Measurements from ENCODE around the gene ADPRM.

ADPRM gene

DNA sequence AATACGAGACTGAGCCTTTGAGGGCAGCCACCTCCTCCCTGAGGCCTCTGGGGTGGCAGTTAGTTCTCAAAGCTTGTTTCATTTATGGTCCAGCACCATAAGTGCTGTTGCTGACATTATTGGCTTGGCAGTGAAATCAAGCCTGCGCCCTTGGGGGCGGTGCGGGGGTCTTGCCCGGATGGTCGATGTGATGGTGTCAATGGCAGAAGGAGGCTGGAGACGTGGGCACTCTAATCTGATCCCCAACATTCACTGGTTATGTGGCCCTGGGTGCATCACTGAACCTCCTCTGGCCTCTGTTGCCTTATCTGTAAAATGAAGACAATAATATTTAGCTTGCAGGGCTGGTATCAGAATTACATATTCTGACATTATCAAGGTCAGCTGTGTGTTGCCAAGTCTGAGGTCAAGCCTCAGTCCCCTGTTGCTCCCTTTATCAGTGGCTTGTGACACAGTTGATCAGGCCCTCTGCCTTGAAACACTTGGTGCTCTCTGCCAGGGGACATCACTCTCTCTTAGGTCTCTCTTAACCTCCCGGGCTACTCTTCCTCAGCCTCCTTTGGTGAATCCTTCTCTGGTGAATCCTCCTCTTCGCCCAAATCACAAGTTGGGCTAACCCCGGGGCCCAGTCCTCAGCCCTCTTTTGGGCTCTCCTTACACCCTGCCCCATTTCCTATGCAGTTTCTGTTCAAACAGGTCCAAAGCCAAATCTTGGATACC is 44.2 kb downstream of the ADPRM start:
- no peak for DNase-seq (ENCODE audit: low read depth in 2 of 2)

DNA sequence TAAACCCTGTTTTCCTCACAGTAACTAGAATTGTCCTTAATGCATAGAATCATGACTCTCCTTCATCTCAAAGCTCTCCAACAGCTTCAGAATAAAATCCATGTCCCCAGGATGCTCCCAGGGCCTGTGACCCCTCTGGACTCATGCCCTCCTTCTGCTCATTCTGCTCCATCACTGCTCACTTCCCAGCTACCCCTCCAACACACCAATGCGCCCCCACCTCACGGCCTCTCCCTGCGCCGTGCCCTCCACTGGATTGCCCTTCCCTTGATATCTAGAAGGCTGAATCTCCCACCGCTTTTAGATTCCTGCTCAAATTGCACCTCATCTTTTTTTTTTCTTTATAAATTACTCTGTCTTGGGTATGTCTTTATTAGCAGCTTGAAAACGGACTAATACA is 45.0 kb downstream of the ADPRM start:
- DNase-seq (ENCODE audit: low read depth in 2 of 2), result no peak

DNA sequence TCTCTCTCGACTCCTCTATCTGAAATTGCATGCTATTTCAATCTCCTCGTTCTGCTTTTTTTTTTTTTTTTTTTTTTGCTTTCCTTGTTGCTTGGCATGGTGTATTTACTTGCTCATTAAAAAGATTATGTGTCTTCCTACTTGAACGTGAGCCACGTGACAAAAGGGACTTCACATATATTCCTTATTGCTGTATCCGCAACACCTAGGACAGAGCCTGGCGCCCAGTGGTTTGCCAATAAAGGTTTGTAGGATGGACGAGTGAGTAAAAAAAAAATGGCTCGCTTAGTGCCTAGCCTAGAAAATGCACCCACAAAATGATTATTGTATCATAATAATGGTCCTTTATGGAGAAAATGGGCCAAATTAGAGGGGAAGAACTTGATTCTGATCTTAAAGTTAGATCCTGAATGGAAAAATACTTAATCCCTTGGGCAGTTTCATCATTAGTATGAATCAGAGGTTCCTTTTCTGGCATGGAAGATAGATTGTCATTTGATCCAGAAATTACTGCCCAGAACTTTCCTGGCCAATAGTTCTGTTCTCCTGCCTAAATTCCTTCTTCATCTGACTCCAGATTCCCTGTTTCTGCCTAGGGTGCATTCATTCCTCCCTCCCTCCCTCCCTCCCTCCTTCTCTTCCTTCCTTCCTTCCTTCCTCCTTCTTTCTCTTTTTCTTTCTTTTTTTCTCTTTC is 46.1 kb downstream of the ADPRM start:
- no peak for DNase-seq (ENCODE audit: low read depth in 2 of 2)

DNA sequence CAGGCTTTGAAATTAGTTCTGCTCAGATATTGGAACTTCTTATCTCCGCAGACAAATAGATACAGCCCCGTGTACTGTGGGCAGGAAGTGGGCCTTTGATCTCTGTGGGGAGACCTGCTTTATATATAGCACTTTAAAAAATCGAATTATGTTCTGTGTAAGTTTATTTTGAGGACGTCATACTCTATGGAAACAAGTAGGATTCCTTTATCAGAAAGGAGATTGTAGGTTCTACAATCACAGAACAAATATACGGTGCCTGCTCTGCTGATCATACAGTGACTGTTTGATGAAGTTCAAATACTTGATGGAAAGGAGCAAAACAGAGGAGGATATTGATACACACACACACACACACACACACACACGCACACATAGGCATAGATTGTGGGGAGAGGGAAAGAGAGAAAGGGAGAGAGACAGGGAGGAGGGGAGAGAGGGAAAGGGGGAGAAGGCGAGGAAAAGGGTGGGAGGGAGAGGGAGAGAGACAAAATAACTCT is 47.2 kb downstream of the ADPRM start:
- DNase-seq (ENCODE audit: low read depth in 2 of 2), result no peak

DNA sequence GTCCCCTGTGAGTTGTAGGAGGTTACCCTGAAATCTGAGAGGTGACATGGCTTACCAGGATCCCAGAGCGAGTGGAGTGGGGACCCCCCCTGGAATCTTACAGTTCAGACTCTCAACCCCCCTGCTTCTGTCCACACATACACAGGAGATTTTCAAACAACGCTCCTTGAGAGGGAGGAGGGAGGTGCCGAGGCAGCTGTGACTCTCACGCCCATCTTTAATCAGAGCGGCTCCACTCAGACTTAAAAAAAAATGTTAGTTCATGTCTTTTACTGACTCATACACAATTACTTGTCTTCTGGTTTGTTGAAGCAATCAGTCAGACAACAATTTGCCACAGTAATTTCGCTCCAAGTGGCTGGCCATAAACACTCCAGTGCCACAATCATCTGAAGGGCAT is 47.8 kb downstream of the ADPRM start:
- no peak for DNase-seq (ENCODE audit: low read depth in 2 of 2)

DNA sequence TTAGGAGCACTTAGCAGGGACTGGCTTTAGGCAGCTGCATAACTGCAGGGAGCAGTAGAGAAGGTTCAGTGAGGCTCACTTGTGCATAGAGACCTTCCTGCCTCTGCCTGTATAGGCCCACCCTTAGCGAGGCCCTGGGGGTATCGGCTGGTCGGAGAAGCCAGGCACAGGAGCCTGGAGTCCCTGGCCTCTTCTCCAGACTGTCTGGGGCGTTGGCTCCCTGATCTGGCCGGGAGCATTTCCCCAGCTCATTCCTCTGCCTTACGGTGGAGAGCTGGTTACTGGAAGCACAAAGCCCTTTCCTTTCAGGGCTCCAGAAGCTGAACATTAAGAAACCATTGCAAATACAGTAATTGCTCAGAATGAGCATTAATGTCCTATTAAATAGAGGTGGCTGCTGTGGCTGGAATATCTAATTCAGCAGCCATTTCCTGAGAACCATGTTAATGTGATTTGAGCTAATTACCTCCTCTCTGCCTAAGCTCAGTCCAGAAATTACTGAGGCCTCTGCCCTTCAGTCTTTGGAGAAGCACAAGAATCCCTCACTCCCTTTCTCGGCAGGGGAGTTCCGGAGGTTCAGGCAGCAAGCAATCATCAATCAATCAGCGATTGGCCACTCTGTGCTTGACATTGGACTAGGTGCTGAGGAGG is 51.3 kb downstream of the ADPRM start:
- no peak for DNase-seq (ENCODE audit: low read depth in 2 of 2)

DNA sequence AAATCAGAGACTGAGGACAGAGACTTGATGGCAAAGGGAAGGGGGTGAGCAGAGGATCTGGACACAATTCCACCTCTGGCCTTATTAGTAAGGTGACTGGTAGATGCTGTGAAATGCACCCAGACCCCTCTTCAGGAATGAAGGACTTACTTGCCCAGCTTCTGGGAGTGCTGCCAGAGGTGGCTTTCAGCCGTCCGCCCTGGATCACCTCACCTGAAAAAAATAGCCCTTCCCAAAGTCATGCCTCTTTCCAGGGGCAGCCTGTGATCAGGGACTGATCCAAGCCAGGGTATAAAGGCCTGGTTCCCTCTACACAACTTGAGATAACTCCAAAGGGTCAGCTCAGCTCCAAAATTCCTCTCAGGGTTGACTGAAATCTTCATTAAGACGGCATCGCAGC is 52.8 kb downstream of the ADPRM start:
- DNase-seq (ENCODE audit: low read depth in 2 of 2), result no peak

DNA sequence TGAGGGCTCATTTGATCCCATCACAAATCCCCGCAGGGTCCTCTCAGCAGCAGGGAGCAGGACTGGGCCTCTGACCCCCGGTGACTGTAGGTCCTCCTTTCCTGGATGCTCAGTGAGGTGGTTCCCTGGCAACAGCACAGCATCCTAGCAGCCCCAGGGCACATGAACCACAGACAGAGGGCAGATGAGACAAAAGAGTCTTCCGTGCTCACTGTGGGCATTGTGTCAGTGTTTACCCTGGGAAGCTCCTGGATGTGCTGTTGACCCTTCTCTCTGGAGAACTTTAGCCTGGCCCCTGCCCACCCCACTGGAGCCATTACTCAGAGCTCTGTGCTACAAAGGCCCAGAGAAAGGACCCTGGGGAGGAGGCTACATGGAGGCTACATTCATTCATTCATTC is 54.2 kb downstream of the ADPRM start:
- no peak for DNase-seq (ENCODE audit: low read depth in 2 of 2)

DNA sequence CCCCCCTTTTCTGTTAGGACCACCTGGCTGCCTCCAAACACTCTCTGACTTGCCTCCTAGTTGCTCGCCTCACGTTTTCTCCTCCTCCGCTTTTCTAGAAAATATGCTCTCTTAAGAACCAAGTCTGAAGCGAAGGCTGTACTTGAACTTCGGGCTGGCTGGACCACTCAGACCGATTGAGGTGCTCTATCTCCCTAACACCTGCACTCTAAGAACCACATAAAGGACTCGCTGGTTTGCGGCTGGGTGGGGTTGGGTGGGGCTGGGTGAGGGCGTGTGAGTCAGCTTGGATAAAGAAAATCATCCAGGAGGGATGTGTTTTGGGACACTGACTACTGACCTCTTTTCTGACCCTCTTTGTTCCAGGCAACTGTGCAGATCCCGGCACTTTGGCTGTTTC is 55.3 kb downstream of the ADPRM start:
- no peak for DNase-seq (ENCODE audit: low read depth in 2 of 2)

DNA sequence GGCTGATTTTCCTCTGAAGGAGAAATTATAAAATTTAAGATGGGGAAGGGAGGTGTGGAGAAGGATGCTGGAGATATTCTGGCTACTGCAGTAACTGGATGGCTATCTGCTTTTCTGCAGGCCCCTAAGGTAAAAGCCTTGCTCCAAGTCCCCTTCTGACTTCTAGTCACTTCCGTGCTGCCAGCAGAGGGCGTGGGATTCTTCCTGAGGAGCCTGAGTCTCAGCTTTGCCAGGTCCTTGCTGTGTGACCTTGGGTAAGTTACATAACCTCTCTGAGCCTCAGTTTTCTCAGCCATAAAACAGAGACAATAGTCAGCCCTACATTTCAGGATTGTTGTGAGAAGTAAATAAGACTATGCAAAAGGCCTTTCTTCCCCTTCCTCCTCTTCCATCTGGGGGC is 56.7 kb downstream of the ADPRM start:
- no peak for DNase-seq (ENCODE audit: low read depth in 2 of 2)

DNA sequence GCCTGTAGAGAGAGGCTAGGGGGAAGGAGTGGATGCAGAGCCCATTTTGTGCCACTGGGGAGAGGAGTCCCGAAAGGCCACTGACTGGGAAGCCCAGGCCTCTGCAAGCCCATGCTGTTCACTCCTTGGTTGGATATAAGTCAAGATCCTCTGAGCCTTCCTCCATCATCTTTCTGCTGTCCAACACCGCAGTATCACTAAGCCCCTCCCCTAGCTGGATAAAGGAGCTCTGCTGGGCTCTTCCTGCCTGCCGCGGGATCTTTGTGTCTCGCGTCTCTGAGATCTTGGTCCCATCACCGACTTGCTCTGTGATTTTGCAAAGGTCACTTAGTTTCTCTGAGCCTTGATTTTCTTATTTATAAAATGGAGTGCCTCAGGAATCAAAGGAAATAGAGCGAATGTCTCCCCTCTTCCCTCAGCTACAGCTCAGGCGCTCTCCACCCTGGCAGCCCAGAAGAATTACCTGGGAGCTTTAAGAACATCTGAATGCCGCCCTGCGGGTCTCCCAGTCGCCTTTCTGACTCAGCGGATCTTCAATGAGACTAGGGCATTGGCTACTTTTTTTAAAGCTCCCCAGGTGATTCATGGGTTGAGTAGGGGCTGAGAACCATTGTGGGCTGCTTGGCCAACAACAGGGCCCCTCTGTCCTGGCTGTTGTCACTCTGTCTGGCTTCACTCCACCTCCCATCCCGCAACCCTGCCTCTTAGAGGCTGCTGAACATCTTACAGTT is 57.6 kb downstream of the ADPRM start:
- DNase-seq (ENCODE audit: low read depth in 2 of 2), result no peak

DNA sequence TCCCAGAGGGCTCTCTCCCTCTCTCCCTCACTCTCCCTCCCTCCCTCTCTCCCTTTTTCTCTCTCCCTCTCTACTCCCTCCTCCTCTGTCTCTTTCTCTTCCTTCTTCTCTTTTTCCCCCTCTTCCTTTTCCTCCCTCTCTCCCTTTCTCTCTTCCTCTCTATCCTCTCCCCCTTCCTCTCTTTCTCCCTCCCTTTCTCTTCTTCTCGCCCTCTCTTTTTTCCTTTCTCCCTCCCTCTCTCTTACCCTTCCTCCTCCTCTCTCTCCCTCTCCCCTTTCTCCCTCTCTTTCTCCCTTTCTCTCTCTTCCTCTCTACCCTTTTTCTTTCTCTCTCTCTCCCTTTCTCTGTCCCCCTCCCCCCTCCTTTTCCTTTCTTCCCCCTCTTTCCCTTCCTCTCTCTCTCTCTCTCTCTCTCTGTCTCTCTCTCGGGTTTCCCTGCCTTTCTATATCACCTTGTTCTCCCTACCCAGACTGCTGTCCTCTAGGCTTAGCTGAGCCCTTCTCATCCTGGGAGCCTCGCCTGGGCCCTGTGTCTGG is 58.3 kb downstream of the ADPRM start:
- DNase-seq (ENCODE audit: low read depth in 2 of 2), result no peak

DNA sequence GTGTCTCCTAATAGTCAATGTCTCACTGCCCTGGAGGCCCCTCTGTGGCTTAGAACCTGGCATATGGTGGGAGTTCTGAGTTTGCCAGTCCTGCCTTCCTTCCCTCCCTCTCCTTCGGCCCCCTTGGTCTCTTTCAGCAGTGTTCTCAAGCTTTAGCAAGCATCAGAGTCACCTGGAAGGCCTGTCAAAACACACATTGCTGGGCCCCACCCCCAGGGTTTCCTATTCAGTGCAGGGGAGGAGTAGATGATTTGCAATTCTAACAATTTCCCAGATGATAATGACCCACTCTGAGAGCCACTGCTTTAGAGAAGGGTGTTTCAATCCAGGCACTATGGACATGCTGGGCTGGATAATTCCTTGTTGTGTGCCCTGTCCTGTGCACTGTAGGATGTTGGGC is 58.8 kb downstream of the ADPRM start:
- no peak for DNase-seq (ENCODE audit: low read depth in 2 of 2)

DNA sequence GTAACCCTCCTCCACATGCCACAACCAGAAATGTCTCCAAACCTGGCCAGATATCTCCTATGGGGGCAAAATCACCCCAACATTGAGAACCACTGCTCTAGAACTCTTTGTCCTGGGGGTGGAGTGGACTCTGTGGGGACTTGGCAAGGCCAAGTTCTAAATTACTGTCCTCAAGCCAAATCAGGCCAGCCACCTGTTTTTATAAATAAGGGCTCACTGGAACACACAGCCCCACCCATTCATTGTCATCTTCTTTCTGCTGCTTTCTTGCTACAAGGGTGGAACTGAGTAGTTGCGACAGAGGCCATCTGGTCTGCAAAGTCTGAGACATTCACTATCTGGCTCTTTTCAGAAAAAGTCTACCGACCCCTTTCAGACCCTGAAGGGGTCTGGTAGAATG is 59.2 kb downstream of the ADPRM start:
- no peak for DNase-seq (ENCODE audit: low read depth in 2 of 2)

DNA sequence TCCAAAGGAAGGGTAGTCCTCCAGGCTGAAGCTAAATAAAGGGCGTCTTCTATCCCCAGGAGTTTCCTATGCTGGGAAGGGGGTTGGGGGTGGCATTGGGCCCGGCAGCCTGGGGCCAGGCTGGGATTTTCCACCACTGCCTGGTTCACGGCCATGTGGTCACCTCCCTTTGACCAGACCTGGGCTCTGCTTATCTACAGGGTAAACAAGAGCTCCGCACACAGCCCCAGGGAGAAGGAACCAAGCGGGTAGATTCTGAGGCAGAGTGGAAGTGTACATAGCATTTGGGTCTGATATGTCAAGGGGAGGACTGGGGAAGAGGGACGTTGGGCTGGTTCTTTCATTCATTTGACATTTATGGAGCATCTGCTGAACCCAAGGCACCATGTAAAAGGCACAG is 59.7 kb downstream of the ADPRM start:
- no peak for DNase-seq (ENCODE audit: low read depth in 2 of 2)

DNA sequence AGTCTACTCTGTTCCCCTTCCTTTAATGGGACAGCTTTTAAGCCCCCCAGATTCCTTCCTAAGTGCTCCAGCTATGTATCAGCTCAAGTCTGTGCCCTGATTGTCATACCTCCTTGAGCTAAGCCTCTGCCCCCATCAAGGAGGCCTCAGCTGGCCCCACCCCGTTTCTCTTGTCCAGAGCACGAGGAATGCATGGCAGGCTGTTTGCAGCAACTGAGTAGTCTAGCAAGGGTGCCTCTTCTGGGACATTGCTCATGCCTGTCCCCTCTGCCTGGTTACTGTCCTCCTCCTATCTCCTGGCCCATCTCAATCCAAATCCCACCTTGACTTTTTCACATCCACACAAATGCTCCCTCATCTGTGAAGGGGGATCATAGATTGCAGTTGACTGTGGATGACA is 60.3 kb downstream of the ADPRM start:
- no peak for DNase-seq (ENCODE audit: low read depth in 2 of 2)

DNA sequence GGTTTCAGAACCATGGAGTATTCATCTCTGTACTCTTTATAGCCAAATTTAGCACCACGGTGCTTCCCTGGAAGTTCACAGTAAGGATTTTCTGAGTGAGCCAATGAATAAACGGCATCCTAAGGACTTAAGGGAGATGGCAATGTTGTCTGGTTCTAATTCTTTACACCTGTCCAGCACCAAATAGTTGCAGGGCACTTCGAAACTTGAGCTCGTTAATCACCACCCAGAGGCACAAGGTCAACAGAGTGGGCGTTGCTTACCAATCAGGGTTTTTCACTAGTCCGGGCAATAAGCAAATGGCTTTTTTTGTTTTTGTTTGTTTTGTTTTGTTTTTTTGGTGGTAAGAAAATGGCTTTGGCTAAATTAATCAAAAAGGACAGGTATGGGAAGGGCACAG is 60.7 kb downstream of the ADPRM start:
- DNase-seq (ENCODE audit: low read depth in 2 of 2), result no peak

All from stimulated activated CD8-positive, alpha-beta memory T cell treated with anti-CD3 and anti-CD28 coated beads, Interleukin-15, amount 100 ng/mL, for 48 hours (primary cell).